Prostate gland (tissue), 2 donors: ENCODE results near the gene SPATA31D4.

Source experiments
- CTCF ChIP-seq, 4 experiments: fragments of 200-600 bp in 2 of 4; fragments of 450-650 bp in 2 of 4; sonication (generic) in 2 of 4; IDR thresholded peaks; 1 replicate in 3 of 4; 2 replicates in 1 of 4; pipeline ENCODE4 v1.5.1; 2016 to 2019; ENCODE audit warnings: antibody characterized with exemption in 4 of 4, mild to moderate bottlenecking in 2 of 4, moderate library complexity in 2 of 4
- POLR2A ChIP-seq: fragments of 450-650 bp; IDR thresholded peaks from one replicate; pipeline ENCODE4 v1.6.1; 2016; ENCODE audit warnings: antibody characterized with exemption, mild to moderate bottlenecking
- POLR2AphosphoS5 ChIP-seq: sonication (generic); formaldehyde crosslinking; IDR thresholded peaks from one replicate; pipeline ENCODE4 v1.6.1; 2017; ENCODE audit warnings: antibody characterized with exemption

GRCh38 chr9:81892440-81892839, 35.8 kb upstream of the SPATA31D4 start:
- TF ChIP-seq POLR2A (no peak), CTCF (IDR thresholded peaks at IDR 0.05) (no peak), POLR2AphosphoS5 (no peak)
